Kidney (tissue), 14 donors: ENCODE measurements around the gene RIT1. TPM values are rescaled to one million over a fixed set of nuclear protein-coding genes. Genes with fewer than 3 reads are reported as not detected.

Source experiments
- DNase-seq, 5 donors: peaks; one replicate each; pipeline ENCODE4 v3.0.0-alpha.2; 2013 to 2020
- FAIRE-seq: peaks from 2 replicates; lab custom pipeline; 2012; peaks lifted over from hg19 to GRCh38; lab: Jason Lieb, UNC
- H3K27ac ChIP-seq, 2 donors: one replicate each; pipeline ENCODE4 v1.7.0; 2013; ENCODE audit warnings: low read depth in 2 of 2, low read length in 2 of 2, inconsistent platforms in 1 of 2
- H3K27me3 ChIP-seq: one replicate; pipeline ENCODE4 v1.7.1; 2013; ENCODE audit warnings: low read length, inconsistent platforms; ENCODE audit not compliant: control insufficient read depth, insufficient read depth
- H3K36me3 ChIP-seq, 3 donors: one replicate each; pipeline versions ENCODE4 v1.7.0 to v1.7.1; 2013; ENCODE audit warnings: low read length in 3 of 3, control low read depth in 1 of 3, inconsistent platforms in 1 of 3; ENCODE audit not compliant: insufficient read depth in 3 of 3, control insufficient read depth in 2 of 3
- H3K4me1 ChIP-seq, 3 donors: one replicate each; pipeline versions ENCODE4 v1.7.0 to v1.7.1; 2013; ENCODE audit warnings: low read length in 3 of 3, inconsistent platforms in 1 of 3, low read depth in 1 of 3; ENCODE audit not compliant: control insufficient read depth in 2 of 3, insufficient read depth in 2 of 3
- H3K4me3 ChIP-seq, 3 donors: one replicate each; pipeline versions ENCODE4 v1.7.0 to v1.8.1; 2013; ENCODE audit warnings: low read length in 3 of 3, control low read depth in 1 of 3, inconsistent platforms in 1 of 3
- H3K9ac ChIP-seq, 3 donors: one replicate each; pipeline versions ENCODE4 v1.7.0 to v1.7.1; 2013; ENCODE audit warnings: low read length in 3 of 3, control low read depth in 1 of 3, inconsistent platforms in 1 of 3
- H3K9me3 ChIP-seq, 3 donors: one replicate each; pipeline versions ENCODE4 v1.7.0 to v1.7.1; 2013; ENCODE audit warnings: low read length in 3 of 3, control low read depth in 1 of 3, inconsistent platforms in 1 of 3; ENCODE audit not compliant: control insufficient read depth in 2 of 3, insufficient read depth in 1 of 3
- CTCF ChIP-seq: IDR thresholded peaks from 3 replicates; pipeline ENCODE4 v1.5.1; 2012; ENCODE audit warnings: mild to moderate bottlenecking, moderate library complexity, borderline replicate concordance; ENCODE audit not compliant: insufficient read depth; ENCODE audit errors: extremely low read depth
- intact Hi-C: fragments of 100-400 bp; cut with DNase I; formaldehyde crosslinking; loops from one replicate; pipeline ENCODE4 v1.11.1; 2022
- polyA plus RNA-seq: library from polyadenylated mRNA; stranded (reverse); fragments of 350-450 nt; fragmentation: Illumina TruSeq; extraction: RNeasy Lipid Tissue Mini Kit (QIAGEN cat#74804); gene quantifications from one replicate; pipeline ENCODE4 v1.2.3, GENCODE V29; 2014; ENCODE audit warnings: low read depth, low replicate concordance; ENCODE audit not compliant: insufficient read depth
- total RNA-seq: library from RNA; stranded (reverse); fragmentation: NEBNext Ultra II Directional; extraction: Animal tissue kit (Norgen Biotek cat#: 25700); gene quantifications from one replicate; pipeline ENCODE4 v1.2.1, GENCODE V29; 2021
- donor health status: control.
- donor health status: control.
- donor health status: control.
- donor health status: control.
- donor health status: control.
- donor health status: DM: yes; HTN: yes; CAD: no.
- donor health status: Normal renal cell carcinoma (clear cell type).

The RIT1 gene
- total and polyA plus RNA-seq, 2 donors from 2014 or later, result 33.2 to 40.8 TPM

GRCh38 chr1:155913969-155914757 is 3.0 kb upstream of the RIT1 start:
- Histone ChIP-seq H3K27ac (no peak overlapping the region), H3K4me1 (peaks cover 0 to 7% (median 0%) of the 10 kb centered on the region in 3 donors), H3K27me3 (no peaks in the 10 kb centered on the region), H3K9ac (no peak overlapping the region), H3K4me3 (no peak overlapping the region), H3K36me3 (peaks cover 12 to 49% (median 31%) of the 10 kb centered on the region in 3 donors), H3K9me3 (no peaks in the 10 kb centered on the region)
- TF ChIP-seq CTCF, result no peak
- intact Hi-C loops, result no loop called here
- no peak for DNase-seq
- FAIRE-seq, result no peak

GRCh38 chr1:155912056-155912536 is 947 bp upstream of the RIT1 start:
- no peak overlapping the region for H3K9ac ChIP-seq
- H3K27ac ChIP-seq, result peak overlapping the region; percentile 81 to 90
- intact Hi-C loops, result no loop called here
- no peak for TF ChIP-seq CTCF
- peaks cover 9 to 33% (median 23%) of the 10 kb centered on the region in 3 donors for H3K36me3 ChIP-seq
- H3K4me3 ChIP-seq, result no peak overlapping the region
- DNase-seq (no peak), FAIRE-seq (no peak)
- H3K9me3 ChIP-seq, result no peaks in the 10 kb centered on the region
- peaks cover 0 to 7% (median 0%) of the 10 kb centered on the region in 3 donors for H3K4me1 ChIP-seq
- no peaks in the 10 kb centered on the region for H3K27me3 ChIP-seq

- Histone ChIP-seq H3K27me3 (no peaks in the 10 kb centered on the region), H3K9ac (peak overlapping the region; percentile 85 to 98 (median 90)), H3K9me3 (no peaks in the 10 kb centered on the region), H3K4me3 (peak overlapping the region; percentile 75 to 94 (median 92)), H3K36me3 (peaks cover 4 to 19% (median 14%) of the 10 kb centered on the region in 3 donors), H3K27ac (peak overlapping the region; percentile 81 to 90), H3K4me1 (peaks cover 0 to 7% (median 0%) of the 10 kb centered on the region in 3 donors)
- FAIRE-seq (no peak), DNase-seq (peak in 4 of 5 donors; percentile 28 to 69 (median 54))
- intact Hi-C loops, result no loop called here
- TF ChIP-seq CTCF, result no peak
These were observed 478 bp downstream of the RIT1 start for GRCh38 chr1:155910621-155911121.
